Effector CD4-positive, alpha-beta T cell (primary cell): ENCODE data around the gene ZBTB7C.

Source experiments
- DNase-seq: peaks from one replicate; pipeline ENCODE4 v3.0.0-alpha.2; 2020

ZBTB7C gene

GRCh38 chr18:48132797-48133655 lies 276.2 kb downstream of the ZBTB7C start:
- DNase-seq, result no peak

- DNase-seq, result no peak
Measured at GRCh38 chr18:48131042-48131441, 278.1 kb downstream of the ZBTB7C start.

GRCh38 chr18:48129621-48130082 lies 279.5 kb downstream of the ZBTB7C start:
- DNase-seq, result no peak

GRCh38 chr18:48127606-48128005 lies 281.6 kb downstream of the ZBTB7C start:
- DNase-seq, result no peak

GRCh38 chr18:48126240-48126639 lies 282.9 kb downstream of the ZBTB7C start:
- no peak for DNase-seq

- DNase-seq, result no peak
Measured at GRCh38 chr18:48125724-48126123, 283.5 kb downstream of the ZBTB7C start.

- DNase-seq, result no peak
Measured at GRCh38 chr18:48124857-48125626, 284.1 kb downstream of the ZBTB7C start.

GRCh38 chr18:48123941-48124340 lies 285.2 kb downstream of the ZBTB7C start:
- no peak for DNase-seq

GRCh38 chr18:48123324-48123723 lies 285.9 kb downstream of the ZBTB7C start:
- no peak for DNase-seq

GRCh38 chr18:48122816-48123215 lies 286.4 kb downstream of the ZBTB7C start:
- DNase-seq, result no peak

GRCh38 chr18:48122376-48122775 lies 286.8 kb downstream of the ZBTB7C start:
- DNase-seq, result no peak

- DNase-seq, result no peak
Measured at GRCh38 chr18:48121752-48122151, 287.4 kb downstream of the ZBTB7C start.

- DNase-seq, result no peak
Measured at GRCh38 chr18:48119204-48119603, 290.0 kb downstream of the ZBTB7C start.

GRCh38 chr18:48116873-48117630 lies 292.1 kb downstream of the ZBTB7C start:
- DNase-seq, result no peak

- DNase-seq, result no peak
Measured at GRCh38 chr18:48116017-48116416, 293.2 kb downstream of the ZBTB7C start.

- no peak for DNase-seq
Measured at GRCh38 chr18:48113691-48114090, 295.5 kb downstream of the ZBTB7C start.

GRCh38 chr18:48111587-48111986 lies 297.6 kb downstream of the ZBTB7C start:
- DNase-seq, result no peak

- no peak for DNase-seq
Measured at GRCh38 chr18:48110797-48111196, 298.4 kb downstream of the ZBTB7C start.

- DNase-seq, result no peak
Measured at GRCh38 chr18:48109961-48110493, 299.2 kb downstream of the ZBTB7C start.

GRCh38 chr18:48108136-48108535 lies 301.0 kb downstream of the ZBTB7C start:
- DNase-seq, result no peak

GRCh38 chr18:48106976-48107781 lies 302.0 kb downstream of the ZBTB7C start:
- DNase-seq, result no peak

GRCh38 chr18:48106498-48106897 lies 302.7 kb downstream of the ZBTB7C start:
- DNase-seq, result no peak
